ENCODE data around the gene TLL2.

TLL2 gene

GRCh38 chr10:96470116-96470743 lies 43.5 kb downstream of the TLL2 start:
- Histone ChIP-seq H3K4me1 (ENCODE audit: insufficient read depth, low read length) (no peaks in the 10 kb centered on the region), H3K36me3 (ENCODE audit: insufficient read depth, low read length) (no peaks in the 10 kb centered on the region), H3K4me3 (ENCODE audit: low read length) (no peak overlapping the region), H3K27me3 (ENCODE audit: insufficient read depth, low read length) (peaks cover 10% of the 10 kb centered on the region), H2AFZ (ENCODE audit: low read depth, low read length) (no peak overlapping the region), H3K9me3 (ENCODE audit: low read length) (peaks cover 2% of the 10 kb centered on the region)

- Histone ChIP-seq H3K4me1 (ENCODE audit: insufficient read depth, low read length) (no peaks in the 10 kb centered on the region), H3K9me3 (ENCODE audit: low read length) (no peaks in the 10 kb centered on the region), H3K27me3 (ENCODE audit: insufficient read depth, low read length) (peaks cover 3% of the 10 kb centered on the region), H3K36me3 (ENCODE audit: insufficient read depth, low read length) (no peaks in the 10 kb centered on the region), H3K4me3 (ENCODE audit: low read length) (no peak overlapping the region), H2AFZ (ENCODE audit: low read depth, low read length) (no peak overlapping the region)
Observed at GRCh38 chr10:96468845-96469244, 44.9 kb downstream of the TLL2 start.

DNA sequence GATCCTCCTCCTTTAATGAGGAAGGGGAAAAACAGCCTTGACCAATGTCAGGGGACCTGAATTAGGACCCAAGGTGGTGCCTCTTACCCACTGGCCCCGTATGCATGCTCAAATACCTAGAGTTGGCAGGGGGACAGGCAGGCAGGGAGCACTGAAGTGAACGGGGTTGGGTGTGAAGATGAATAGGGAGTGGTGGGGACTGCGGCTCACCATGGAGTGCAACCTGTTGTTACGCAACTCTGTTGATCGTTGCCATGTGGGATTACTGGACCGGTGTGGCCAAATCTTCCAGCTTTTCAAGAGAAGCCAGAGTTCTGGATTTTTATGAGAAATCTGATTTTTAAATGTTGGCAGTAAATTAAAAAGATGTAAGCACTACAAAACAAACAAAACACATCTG lies 48.1 kb downstream of the TLL2 start:
- Histone ChIP-seq H3K4me3 (ENCODE audit: low read length) (no peak overlapping the region), H3K36me3 (ENCODE audit: insufficient read depth, low read length) (no peaks in the 10 kb centered on the region), H2AFZ (ENCODE audit: low read depth, low read length) (no peak overlapping the region), H3K27me3 (ENCODE audit: insufficient read depth, low read length) (peaks cover 3% of the 10 kb centered on the region), H3K4me1 (ENCODE audit: insufficient read depth, low read length) (no peaks in the 10 kb centered on the region), H3K9me3 (ENCODE audit: low read length) (peaks cover 2% of the 10 kb centered on the region)

- peaks cover 2% of the 10 kb centered on the region for H3K9me3 ChIP-seq (ENCODE audit: low read length)
- H3K36me3 ChIP-seq (ENCODE audit: insufficient read depth, low read length), result no peaks in the 10 kb centered on the region
- H2AFZ ChIP-seq (ENCODE audit: low read depth, low read length), result no peak overlapping the region
- H3K4me1 ChIP-seq (ENCODE audit: insufficient read depth, low read length), result no peaks in the 10 kb centered on the region
- H3K27me3 ChIP-seq (ENCODE audit: insufficient read depth, low read length), result peaks cover 3% of the 10 kb centered on the region
- no peak overlapping the region for H3K4me3 ChIP-seq (ENCODE audit: low read length)
Observed at GRCh38 chr10:96463562-96463961, 50.2 kb downstream of the TLL2 start.

DNA sequence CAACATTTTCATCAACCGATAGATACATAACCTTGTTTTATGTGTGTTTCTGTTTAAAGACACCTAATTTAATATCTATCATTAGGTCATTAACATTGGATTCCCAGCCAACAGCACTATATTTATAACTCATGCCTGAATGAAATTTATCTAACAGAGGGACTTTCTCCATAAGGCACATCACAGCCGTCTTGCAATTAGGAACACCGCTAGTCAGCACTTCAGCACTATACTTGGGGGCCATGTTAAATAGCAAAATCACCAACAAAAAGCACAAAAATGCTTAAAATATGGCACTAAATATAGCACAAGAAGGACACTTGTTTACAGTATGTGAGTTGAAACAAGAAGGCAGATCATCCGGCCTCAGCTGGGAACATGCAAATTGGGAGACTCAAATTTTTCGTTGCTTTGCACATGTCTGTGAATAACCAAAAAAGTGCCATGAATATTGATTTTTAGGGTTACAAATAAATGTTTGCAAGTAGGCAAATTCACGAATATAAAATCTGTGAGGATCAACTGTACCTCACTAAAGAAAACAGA lies 51.0 kb downstream of the TLL2 start:
- Histone ChIP-seq H3K27me3 (ENCODE audit: insufficient read depth, low read length) (peaks cover 3% of the 10 kb centered on the region), H3K4me1 (ENCODE audit: insufficient read depth, low read length) (no peaks in the 10 kb centered on the region), H2AFZ (ENCODE audit: low read depth, low read length) (no peak overlapping the region), H3K4me3 (ENCODE audit: low read length) (no peak overlapping the region), H3K9me3 (ENCODE audit: low read length) (peaks cover 2% of the 10 kb centered on the region), H3K36me3 (ENCODE audit: insufficient read depth, low read length) (no peaks in the 10 kb centered on the region)

GRCh38 chr10:96460316-96460715 lies 53.4 kb downstream of the TLL2 start:
- Histone ChIP-seq H2AFZ (ENCODE audit: low read depth, low read length) (no peak overlapping the region), H3K9me3 (ENCODE audit: low read length) (peaks cover 2% of the 10 kb centered on the region), H3K27me3 (ENCODE audit: insufficient read depth, low read length) (no peaks in the 10 kb centered on the region), H3K4me3 (ENCODE audit: low read length) (no peak overlapping the region), H3K4me1 (ENCODE audit: insufficient read depth, low read length) (no peaks in the 10 kb centered on the region), H3K36me3 (ENCODE audit: insufficient read depth, low read length) (no peaks in the 10 kb centered on the region)

- H3K27me3 ChIP-seq (ENCODE audit: insufficient read depth, low read length), result no peaks in the 10 kb centered on the region
- no peak overlapping the region for H3K4me3 ChIP-seq (ENCODE audit: low read length)
- peaks cover 2% of the 10 kb centered on the region for H3K9me3 ChIP-seq (ENCODE audit: low read length)
- H3K36me3 ChIP-seq (ENCODE audit: insufficient read depth, low read length), result no peaks in the 10 kb centered on the region
- H3K4me1 ChIP-seq (ENCODE audit: insufficient read depth, low read length), result peaks cover 13% of the 10 kb centered on the region
- H2AFZ ChIP-seq (ENCODE audit: low read depth, low read length), result no peak overlapping the region
Observed at GRCh38 chr10:96457341-96457740, 56.4 kb downstream of the TLL2 start.

- Histone ChIP-seq H2AFZ (ENCODE audit: low read depth, low read length) (no peak overlapping the region), H3K36me3 (ENCODE audit: insufficient read depth, low read length) (no peaks in the 10 kb centered on the region), H3K9me3 (ENCODE audit: low read length) (peaks cover 2% of the 10 kb centered on the region), H3K4me3 (ENCODE audit: low read length) (no peak overlapping the region), H3K27me3 (ENCODE audit: insufficient read depth, low read length) (no peaks in the 10 kb centered on the region), H3K4me1 (ENCODE audit: insufficient read depth, low read length) (peaks cover 22% of the 10 kb centered on the region)
Observed at GRCh38 chr10:96456296-96456840, 57.4 kb downstream of the TLL2 start.

GRCh38 chr10:96453856-96454583 lies 59.7 kb downstream of the TLL2 start:
- H3K36me3 ChIP-seq (ENCODE audit: insufficient read depth, low read length), result no peaks in the 10 kb centered on the region
- H3K4me1 ChIP-seq (ENCODE audit: insufficient read depth, low read length), result peaks cover 37% of the 10 kb centered on the region
- no peaks in the 10 kb centered on the region for H3K27me3 ChIP-seq (ENCODE audit: insufficient read depth, low read length)
- H3K9me3 ChIP-seq (ENCODE audit: low read length), result no peaks in the 10 kb centered on the region
- H2AFZ ChIP-seq (ENCODE audit: low read depth, low read length), result peak overlapping the region; percentile 61
- H3K4me3 ChIP-seq (ENCODE audit: low read length), result no peak overlapping the region

DNA sequence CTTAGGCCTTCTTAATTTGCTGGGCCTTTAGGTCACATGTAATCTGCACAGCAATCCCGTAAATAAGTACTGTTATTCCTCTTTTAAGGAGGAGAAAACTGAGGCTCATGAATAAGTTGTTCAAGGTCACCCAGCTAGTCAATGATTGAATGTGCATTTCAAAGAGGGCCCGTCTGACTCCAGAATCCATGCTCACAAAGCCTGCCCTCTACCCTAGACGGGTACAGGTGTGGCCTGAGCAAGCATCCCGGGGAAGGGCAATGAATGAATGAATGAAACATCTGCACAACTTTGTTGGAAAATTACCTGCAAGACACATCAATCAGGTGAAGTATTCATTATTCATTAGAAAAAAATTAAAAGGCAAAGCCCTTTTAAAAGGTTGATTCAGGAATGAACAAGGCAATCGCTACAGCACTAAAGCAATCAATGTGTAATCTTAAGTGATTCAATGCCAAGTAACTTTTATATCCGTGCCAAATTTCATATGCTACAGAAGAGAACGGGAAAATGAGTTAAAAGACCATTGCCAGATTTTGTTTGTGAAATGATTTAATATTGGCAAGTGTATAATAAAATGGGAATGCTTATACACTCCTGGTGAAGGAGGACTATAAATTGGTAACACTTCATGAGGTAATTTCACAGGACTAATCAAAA lies 61.1 kb downstream of the TLL2 start:
- Histone ChIP-seq H3K4me3 (ENCODE audit: low read length) (no peak overlapping the region), H3K27me3 (ENCODE audit: insufficient read depth, low read length) (no peaks in the 10 kb centered on the region), H2AFZ (ENCODE audit: low read depth, low read length) (no peak overlapping the region), H3K9me3 (ENCODE audit: low read length) (no peaks in the 10 kb centered on the region), H3K36me3 (ENCODE audit: insufficient read depth, low read length) (no peaks in the 10 kb centered on the region), H3K4me1 (ENCODE audit: insufficient read depth, low read length) (peaks cover 41% of the 10 kb centered on the region)

DNA sequence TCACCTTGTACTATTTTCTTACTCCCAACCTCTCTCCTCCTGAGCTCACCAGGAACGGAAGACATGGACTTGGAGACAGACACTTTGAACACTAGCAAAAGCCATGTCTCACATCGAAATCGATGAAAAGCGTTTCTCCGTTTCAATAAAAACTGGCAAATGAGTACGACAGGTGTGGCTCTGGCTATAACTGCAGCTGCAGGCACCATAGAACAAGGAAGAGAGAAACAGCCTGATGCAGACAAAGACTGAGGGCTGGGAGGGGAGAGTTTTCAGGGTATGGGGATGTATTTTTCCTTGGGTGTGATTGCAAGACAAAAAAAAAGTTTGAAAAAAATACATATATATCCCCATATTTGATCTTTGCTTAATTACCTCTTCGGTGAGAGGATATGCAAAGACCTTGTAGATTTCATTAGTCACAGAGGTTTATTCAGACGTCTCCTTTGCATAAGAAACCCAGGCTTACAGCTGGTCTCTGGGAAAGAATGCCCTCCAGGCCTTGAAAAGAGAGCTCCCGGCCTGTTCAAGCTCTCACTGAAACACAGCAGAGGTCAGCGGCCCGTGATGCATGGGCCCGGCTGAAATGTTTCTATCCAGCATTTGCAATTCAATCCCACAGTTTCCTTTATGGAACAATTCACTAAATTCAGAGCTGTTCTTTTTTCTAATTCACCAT lies 63.1 kb downstream of the TLL2 start:
- H3K4me3 ChIP-seq (ENCODE audit: low read length), result peak overlapping the region; percentile 17

GRCh38 chr10:96448558-96448957 lies 65.2 kb downstream of the TLL2 start:
- Histone ChIP-seq H3K4me3 (ENCODE audit: low read length) (no peak overlapping the region), H3K27me3 (ENCODE audit: insufficient read depth, low read length) (no peaks in the 10 kb centered on the region), H3K9me3 (ENCODE audit: low read length) (no peaks in the 10 kb centered on the region), H3K4me1 (ENCODE audit: insufficient read depth, low read length) (peaks cover 37% of the 10 kb centered on the region), H2AFZ (ENCODE audit: low read depth, low read length) (no peak overlapping the region), H3K36me3 (ENCODE audit: insufficient read depth, low read length) (no peaks in the 10 kb centered on the region)

More for the DNA sequence above, 63.1 kb downstream of the TLL2 start:
- Histone ChIP-seq H3K36me3 (ENCODE audit: insufficient read depth, low read length) (no peaks in the 10 kb centered on the region), H3K9me3 (ENCODE audit: low read length) (no peaks in the 10 kb centered on the region), H2AFZ (ENCODE audit: low read depth, low read length) (peak overlapping the region; percentile 44), H3K27me3 (ENCODE audit: insufficient read depth, low read length) (no peaks in the 10 kb centered on the region), H3K4me1 (ENCODE audit: insufficient read depth, low read length) (peaks cover 47% of the 10 kb centered on the region)
